RCC 7860 (cell line): ENCODE results near the gene SNX25.
"Not testable (repeated sequence)": the region's sequence is repeated elsewhere in the genome, so short reads cannot be mapped to it uniquely, and the experiment has no call there.

Source experiments
- DNase-seq: peaks from one replicate; pipeline ENCODE4 v3.0.0-alpha.2; 2015; ENCODE audit warnings: low spot score
- FAIRE-seq: peaks from 2 replicates; lab custom pipeline; 2012; peaks lifted over from hg19 to GRCh38; lab: Jason Lieb, UNC

The SNX25 gene

DNA sequence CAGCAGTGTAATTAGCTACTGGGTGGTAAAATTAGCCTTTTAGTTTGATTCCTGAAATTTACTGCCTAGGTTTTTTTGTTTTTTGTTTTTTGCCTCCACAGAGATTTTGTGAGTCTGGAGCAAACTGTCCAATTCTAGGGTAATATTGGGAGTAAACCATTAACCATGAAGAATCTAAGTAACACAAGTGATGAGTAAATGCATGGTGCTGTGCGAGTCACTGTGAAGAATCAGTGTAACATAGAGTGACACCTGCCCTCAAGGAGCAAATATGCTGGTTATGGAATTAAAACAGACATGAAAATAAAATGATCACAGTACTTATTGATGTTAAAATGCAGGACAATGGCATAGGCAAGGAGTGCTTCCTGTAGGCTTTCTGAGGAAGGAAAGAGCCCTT lies 126.2 kb downstream of the SNX25 start:
- no peak for FAIRE-seq
- DNase-seq: no peak

DNA sequence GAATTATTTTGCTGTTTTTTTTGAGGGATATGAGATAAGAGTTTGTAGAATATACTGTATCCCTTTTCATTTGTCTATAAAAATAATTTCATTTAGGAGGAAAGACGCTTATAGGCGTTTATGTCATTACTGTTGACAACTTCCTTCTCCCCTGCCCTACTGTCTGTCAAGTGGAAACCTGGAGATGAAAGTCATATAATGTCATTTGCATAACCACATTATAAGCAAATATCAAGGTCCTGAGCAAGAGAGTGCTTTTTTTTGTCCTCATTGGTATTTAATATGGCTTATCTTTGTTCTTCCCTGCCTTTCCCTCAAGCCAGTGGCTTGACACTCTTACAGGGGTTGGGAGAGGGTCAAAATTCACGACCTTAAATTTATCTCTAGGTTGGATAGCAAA lies 130.5 kb downstream of the SNX25 start:
- DNase-seq (no peak), FAIRE-seq (no peak)

DNA sequence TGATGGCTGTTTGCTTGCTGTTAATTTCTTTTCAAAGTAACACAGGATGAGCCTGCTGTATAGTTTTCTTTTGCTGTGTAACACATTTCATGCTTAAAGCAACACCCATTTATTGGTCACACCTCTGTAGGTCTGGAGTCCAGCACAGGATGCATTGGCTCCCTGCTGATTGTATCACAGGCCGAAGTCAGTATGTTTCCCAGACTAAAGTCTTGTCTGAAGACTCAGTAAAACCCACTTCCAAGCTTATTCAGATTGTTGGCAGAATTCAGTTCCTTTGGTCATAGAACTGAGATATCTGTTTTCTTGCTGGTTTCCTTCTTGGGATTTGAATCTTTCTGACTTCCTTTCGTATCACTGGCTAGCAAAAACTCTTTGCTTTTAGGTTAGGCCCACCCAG lies 132.0 kb downstream of the SNX25 start:
- DNase-seq: no peak
- no peak for FAIRE-seq

DNA sequence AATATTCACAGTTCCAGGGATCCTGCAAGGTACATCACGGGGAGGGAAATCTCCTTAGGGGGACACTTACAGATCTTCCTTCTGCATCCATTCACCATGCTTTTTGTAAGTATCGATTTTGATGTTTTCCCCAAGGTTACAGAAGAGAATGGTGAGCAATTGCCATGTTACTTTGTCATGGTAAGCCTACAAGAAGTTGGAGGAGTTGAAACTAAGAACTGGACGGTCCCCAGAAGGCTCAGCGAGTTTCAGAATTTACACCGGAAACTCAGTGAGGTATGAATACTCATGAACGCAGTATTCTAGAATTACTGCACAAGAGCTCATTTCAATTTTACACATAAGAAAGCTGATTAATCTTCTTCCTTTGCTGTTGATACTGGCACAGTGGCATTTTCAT lies 132.4 kb downstream of the SNX25 start:
- FAIRE-seq (no peak), DNase-seq (no peak)

DNA sequence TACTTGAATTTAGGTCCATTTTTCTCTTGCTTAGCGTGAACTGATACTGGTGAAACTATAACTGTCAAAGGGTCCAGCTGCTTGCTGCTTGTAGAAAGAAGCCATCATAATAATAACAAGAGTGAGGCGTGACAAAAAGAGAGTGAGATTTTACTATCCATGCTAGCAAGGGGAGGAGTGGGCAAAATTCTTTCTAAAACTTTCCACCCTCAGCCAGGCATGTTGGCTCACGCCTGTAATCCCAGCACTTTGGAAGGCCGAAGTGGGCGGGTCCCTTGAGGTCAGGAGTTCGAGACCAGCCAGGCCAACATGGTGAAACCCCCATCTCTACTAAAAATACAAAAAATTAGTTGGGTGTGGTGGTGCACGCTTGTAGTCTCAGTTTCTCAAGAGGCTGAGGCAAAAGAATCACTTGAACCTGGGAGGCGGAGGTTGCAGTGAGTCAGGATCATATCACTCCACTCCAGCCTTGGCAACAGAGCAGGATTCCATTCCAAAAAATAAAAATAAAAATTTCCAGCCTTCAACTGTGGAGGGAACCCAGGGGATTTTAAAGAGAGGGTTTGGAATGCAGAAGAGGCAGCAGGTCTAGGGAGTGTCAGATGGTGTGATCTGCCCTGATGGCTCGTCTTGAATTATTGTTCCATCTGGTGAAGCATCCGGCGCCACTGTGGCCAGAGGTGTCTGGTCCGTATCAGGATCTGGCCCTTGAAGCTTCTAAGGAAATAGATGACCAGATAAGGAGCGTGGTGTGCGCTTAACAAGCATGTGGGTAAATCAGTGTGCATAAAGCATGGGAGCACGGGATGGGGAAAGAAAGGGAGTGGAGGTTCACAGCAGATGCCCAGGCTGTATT lies 134.6 kb downstream of the SNX25 start:
- FAIRE-seq (no peak), DNase-seq (no peak)

DNA sequence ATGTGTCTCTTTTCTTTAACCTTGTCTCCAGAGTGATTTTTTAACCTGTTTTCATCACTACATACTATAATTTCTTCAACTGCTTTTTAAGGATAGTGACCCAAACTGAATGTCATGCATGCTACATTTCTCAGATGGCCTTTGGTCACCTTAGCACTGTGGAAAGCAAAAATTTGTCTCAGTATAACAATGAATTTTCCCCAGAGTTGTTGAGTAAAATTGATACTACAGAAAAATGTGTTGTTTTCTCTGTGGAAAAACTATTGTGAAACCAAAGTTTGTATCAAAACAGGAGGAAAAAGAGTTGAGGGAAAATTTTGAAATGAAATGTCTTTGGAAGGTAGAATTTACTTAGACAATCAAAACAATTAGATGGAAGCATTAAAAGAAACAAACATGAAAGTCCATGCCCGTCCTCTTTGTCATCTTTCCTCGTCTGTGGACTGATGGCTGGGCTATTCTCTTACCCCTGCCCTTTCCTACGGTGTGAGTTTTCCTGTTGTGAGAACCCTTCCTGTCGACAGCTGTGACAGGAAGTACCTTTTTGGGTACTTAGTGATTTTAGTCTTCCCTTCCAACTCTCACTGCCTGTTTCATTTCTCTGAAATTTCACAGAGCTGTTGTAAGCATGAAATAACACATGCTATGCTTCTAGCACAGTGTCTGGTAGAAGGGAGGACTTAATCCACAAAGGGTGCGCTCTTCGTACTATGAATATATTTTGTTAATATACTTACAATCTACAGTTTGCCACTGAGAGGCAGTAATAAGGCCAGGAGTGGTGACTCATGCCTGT lies 135.5 kb downstream of the SNX25 start:
- FAIRE-seq: no peak
- no peak for DNase-seq

DNA sequence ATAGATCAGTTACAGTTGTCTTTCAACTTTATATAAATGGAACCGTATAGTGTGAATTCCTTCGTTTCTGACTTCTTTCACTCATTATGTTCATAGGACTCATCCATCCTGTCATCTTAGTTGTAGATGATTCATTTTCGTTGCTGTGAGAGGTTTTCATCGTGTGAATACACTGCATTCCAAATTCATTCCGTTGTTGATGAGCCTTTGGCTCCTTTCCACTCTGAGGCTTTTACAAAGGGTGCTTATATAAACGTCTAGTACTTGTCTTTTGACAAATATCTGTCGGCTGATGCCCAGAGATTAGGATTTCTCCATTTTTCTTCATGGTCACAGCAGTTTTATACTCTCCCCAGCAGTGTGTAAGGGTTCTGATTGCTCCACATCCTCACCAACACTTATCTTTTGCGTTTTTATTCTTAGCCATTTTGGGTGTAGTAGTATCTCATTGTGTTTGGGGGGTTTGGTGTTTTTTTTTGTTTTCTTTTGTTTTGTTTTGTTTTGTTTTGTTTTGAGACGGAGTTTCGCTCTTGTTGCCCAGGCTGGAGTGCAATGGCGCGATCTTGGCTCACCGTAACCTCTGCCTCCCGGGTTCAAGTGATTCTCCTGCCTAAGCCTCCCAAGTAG lies 137.7 kb downstream of the SNX25 start:
- no peak for FAIRE-seq
- DNase-seq: no peak

DNA sequence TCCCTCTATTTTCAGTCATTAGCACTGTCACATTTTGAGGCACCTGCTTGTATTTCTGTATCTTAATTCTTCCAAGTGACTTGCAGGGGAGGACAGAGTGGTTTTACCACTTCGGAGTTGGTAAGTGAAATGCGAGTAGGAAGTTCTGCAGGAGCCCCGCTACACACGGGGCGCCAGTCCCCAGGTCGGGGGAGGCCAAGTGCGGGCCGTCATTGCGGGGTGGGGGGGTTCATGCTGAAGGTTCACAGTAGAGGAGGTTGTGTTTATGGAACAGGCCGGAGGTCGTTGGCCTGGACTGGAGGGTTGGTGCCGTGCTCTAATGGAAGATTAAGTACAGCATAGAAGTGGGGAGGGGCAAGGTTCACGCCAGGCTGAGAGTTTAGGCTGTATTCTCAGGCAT lies 142.3 kb downstream of the SNX25 start:
- DNase-seq (no peak), FAIRE-seq (no peak)

DNA sequence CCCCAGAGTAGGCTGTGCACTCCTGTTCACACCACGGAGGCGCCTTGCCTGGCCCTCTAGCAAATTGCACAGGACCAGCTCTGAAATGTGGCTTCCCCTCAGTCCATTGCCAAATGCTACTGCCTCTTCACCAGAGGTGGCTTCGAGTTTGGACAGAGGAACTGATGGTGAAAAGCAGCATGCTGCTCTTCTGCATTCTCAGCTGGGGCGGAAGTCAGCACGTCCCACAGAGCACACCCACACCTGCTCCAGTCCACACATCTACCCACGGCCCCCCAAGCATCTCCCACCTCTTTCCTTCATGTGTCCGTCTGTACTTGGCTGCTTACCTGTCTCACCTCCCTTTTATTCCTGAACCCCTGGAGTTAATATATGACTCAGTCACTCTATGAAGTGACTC lies 142.8 kb downstream of the SNX25 start:
- FAIRE-seq (no peak), DNase-seq (no peak)

DNA sequence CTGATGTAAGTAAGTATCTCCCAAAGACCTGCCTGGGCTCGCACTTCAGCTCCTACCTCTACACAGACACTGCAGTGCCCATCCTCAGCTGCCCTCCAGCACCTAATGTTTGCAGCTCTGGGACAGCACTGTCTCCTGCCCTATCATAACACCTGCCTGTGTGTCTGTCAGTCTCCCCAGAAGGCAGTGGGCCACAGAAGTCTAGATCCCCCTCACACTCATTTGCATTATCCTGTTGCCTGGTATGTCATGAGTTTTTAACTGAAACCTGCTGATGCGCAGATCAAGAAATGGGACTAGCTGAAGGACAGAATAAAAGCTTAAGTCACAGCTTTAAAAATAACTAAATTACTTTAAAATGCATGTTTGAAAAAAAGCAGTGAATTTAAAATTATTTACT lies 143.3 kb downstream of the SNX25 start:
- no peak for FAIRE-seq

DNA sequence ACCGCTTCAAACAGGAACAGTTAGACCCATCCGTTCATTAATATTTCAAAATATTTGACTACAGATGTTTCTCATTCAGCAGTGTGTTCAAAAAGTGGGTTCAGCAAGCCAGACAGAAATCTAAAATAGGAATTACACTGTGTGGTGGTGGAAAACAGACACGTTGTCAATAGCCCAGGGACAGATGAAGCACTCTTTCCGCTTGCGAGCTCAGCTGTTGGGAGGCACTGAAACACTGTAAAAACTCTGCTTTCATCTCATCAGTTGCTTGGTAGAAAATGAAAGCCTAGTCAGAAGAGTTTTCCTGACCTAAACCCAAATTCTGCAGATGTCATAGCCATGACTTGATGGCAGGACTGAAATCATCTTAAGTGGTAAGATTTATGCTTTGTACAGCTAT lies 147.8 kb downstream of the SNX25 start:
- DNase-seq: no peak
- FAIRE-seq: no peak

More for the DNA sequence above, 143.3 kb downstream of the SNX25 start:
- no peak for DNase-seq

DNA sequence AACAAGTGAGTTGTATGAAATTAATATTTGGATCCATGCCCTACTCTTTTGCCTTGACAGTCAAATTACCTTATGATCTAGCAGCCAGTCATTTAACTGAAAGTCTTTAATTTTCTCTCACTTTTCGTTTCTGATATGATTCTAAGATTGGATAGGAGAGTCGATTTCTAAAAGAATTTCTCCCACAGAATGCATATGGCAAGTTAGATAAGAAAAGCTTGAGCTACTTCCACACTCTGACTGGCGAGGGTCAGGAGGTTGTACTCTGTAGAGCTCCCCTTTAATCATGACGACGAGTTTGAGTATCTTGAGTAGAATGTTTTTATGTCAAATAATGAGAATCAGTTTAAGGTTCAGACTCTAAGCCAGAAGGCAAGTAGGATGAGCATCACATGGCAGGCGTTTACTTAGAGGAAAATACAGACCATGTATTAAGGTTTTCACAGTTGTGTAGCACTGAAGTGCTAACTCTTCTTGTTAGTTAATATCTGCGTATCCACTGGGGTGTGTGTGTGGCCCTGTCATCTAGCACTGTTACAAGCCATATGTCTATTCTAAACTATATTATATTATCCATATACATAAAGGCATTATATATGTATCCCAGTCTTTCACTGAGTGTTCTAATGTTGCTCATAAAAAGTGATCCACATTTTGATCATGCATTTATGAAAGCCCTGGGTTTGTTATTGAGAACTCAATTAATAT lies 148.5 kb downstream of the SNX25 start:
- no peak for DNase-seq
- no peak for FAIRE-seq

DNA sequence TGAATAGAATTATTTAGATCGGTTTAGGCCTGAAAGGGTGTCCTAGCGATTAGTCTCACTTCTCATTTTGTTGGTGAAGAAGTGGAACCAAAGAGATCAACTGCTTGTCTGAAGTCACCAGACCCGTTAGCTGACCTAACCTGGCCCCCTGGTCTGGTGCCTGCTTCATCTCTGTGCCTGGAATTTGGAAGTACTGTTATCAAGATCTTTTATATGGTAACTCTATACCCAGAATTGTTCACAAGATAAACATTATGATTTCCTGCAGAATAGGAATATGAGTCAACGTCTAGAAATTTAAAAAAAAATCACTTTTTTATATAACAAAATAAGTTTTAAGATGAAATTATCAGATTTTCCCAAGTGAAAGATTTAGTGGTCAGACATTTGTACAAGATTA lies 149.1 kb downstream of the SNX25 start:
- FAIRE-seq: no peak

DNA sequence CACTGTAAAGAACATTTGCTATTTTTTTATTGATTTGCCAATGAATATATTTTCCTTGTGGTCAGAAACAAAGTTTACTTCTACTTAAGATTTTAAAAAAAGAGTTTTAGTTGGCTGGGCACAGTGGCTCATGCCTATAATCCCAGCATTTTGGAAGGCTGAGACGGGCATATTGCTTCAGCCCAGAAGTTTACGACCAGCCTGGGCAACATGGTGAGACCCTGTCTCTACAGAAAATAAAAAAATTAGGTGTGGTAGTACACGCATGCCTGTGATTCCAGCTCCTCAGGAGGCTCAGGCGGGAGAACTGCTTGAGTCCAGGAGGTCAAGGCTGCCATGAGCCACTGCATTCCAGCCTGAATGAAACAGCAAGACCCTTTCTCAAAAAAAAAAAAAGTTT lies 149.6 kb downstream of the SNX25 start:
- no peak for DNase-seq
- FAIRE-seq: no peak

More for the DNA sequence above, 149.1 kb downstream of the SNX25 start:
- no peak for DNase-seq

DNA sequence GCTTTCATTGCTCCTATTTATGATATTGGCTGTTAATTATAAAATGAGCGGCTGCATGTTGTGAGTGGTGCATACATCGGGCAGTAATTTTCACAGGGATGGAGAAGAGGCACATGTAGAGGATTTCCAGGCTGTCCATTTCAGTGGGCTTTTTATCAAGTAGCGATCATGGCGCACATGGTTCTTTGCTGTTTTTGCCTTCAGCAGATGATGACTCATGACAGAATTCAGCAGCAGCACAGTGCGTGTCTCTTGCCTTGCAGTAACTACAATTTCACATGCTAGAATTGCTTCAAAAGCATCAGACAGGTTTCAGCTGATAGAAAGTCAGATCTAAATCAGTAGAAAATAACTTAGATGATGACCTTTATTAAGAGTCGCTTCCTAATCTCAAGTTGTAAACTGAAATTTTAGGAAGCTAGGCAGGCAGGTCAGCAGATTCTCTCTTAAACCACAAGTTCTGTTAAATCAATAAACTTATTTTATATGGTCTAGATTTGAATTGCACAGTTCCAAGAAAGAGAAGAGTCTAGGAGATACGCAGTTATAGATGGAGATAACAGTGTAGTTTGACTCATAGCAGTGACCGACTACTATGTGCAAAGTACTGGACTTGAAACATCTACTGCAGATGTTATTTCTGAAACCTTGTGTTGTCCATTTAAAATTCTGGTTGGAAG lies 150.5 kb downstream of the SNX25 start:
- no peak for FAIRE-seq
- no peak for DNase-seq

DNA sequence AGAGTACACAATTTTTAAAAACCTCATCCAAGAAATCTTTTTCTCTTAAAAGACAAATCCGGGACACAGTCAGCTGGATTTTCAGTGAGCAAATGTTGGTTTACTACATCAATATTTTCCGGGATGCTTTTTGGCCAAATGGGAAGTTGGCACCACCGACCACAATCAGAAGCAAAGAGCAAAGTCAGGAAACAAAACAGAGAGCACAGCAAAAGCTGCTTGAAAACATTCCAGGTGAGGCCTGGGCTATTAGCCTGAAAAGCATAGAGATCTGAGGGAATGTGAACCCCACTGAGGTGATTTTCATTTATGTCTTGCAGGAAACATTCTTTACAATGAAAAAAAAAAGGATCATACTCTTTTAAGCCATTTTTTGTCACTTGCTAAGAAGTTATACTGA lies 152.5 kb downstream of the SNX25 start:
- FAIRE-seq (no peak), DNase-seq (no peak)

DNA sequence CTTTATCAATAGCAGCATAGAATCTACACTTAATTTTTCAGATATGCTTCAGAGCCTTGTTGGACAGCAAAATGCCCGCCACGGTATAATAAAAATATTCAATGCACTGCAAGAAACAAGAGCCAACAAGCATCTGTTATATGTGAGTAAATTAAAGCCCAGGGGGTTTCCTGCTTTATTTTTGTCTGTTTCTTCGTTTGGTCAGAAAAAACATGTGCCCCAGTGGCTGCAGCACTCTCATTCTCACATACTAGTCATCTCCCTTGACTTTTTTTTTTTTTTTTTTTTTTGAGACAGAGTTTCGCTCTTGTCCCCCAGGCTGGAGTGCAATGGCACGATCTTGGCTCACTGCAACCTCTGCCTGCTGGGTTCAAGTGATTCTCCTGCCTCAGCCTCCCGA lies 153.2 kb downstream of the SNX25 start:
- not testable (repeated sequence) for DNase-seq, FAIRE-seq

DNA sequence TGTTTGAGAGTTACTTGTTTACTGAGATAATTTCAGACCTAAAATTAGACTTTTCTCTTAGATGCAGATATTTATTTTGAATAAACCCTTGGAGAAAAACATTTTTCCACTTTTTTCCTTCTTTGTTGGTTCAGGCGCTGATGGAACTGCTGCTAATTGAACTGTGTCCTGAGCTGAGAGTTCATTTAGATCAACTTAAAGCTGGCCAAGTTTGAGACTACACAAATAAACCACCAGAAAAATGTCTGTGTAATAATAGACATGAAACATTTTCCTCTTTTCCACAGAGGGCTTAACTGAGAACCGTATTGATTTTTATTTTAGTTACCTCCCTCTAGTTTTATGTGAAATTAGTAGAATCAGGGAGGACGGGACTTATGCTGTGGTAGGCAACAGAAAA lies 153.9 kb downstream of the SNX25 start:
- FAIRE-seq: no peak
- DNase-seq: no peak

DNA sequence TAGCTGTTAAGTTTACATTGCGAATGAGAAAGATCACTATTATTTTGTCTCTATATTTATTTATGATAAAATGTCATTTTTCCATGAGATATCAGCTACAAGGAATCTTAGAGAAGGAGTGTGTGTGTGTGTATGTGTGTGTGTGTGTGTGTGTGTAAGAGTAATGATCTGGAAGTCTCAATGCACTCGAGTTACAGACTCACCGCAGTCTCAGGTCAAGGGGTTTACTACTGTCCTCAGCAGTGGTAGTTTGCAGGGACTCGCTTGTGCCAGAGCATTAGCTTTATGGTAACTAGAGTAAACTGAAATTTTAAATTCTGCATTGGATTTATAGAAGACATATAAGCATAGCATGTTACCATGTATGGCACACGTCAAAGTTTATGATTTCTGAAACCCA lies 155.5 kb downstream of the SNX25 start:
- FAIRE-seq: no peak
- DNase-seq: no peak

DNA sequence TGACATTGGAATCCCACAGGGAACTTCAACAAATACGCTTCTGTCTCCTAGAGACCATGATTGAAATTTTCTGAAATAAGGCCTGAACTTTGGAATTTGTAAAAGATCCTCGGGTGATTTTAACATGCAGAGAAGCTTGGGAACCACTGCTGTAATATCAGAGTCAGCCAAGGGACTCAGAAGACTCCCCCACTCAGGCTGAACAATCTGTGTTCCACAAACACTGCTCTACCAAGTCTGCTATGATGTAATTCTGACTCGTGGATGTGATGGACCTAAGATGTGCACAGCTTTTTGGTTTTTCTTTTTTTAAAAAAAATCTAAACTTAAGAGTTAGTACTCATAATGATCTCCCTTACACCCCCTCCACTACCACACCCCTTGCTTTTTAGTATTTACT lies 160.3 kb downstream of the SNX25 start:
- DNase-seq (no peak), FAIRE-seq (no peak)
